VCaP (cell line): ENCODE results near the gene SOX5.
"Not testable (repeated sequence)": the region's sequence is repeated elsewhere in the genome, so short reads cannot be mapped to it uniquely, and the experiment has no call there.

Experiments
- H3K27ac ChIP-seq: fragments of 450-650 bp; 2 replicates; pipeline ENCODE4 v1.5.1; 2017
- TF ChIP-seq, protein P1 (sequence below): fragments of 450-650 bp; conservative IDR thresholded peaks from 2 replicates; pipeline ENCODE4 v1.5.1; 2017; ENCODE audit warnings: mild to moderate bottlenecking, moderate library complexity

SOX5 gene

DNA sequence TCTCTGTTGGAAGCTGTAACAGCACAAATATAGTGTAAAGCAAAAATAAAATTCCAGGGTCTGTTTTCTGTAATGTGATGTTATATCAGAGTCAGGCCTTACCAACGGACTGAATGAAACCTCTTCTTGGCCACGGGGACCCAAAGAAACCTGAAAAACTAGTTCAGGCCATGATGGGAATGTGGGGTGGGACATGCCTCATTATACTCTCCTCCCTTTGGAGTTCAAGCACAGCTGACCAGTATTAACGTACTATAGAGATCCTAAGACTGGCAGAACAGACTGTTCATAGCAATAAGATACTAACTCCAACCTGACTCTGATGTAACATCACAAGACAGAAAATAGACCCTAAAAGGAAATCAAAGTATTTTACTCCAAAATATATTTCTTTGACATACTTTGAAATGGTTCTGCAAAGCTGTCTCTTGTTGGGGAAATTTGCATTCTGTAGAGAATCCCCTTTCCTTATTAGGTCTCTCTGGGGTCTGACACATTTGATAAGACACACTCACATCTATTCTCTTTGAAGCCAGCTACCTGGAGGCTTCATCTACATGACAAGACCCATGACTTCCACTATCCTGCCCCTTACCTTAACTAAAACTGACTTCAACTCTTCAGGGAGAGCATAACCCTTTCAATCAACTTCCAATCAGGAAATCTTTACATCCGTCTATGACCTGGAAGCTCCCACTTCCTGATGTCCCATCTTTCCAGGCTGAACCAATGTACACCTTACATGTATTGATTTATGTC, 444.6 kb downstream of the SOX5 start:
- no peak overlapping the region for H3K27ac ChIP-seq
- TF ChIP-seq, protein P1, sequence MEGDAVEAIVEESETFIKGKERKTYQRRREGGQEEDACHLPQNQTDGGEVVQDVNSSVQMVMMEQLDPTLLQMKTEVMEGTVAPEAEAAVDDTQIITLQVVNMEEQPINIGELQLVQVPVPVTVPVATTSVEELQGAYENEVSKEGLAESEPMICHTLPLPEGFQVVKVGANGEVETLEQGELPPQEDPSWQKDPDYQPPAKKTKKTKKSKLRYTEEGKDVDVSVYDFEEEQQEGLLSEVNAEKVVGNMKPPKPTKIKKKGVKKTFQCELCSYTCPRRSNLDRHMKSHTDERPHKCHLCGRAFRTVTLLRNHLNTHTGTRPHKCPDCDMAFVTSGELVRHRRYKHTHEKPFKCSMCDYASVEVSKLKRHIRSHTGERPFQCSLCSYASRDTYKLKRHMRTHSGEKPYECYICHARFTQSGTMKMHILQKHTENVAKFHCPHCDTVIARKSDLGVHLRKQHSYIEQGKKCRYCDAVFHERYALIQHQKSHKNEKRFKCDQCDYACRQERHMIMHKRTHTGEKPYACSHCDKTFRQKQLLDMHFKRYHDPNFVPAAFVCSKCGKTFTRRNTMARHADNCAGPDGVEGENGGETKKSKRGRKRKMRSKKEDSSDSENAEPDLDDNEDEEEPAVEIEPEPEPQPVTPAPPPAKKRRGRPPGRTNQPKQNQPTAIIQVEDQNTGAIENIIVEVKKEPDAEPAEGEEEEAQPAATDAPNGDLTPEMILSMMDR: no peak

DNA sequence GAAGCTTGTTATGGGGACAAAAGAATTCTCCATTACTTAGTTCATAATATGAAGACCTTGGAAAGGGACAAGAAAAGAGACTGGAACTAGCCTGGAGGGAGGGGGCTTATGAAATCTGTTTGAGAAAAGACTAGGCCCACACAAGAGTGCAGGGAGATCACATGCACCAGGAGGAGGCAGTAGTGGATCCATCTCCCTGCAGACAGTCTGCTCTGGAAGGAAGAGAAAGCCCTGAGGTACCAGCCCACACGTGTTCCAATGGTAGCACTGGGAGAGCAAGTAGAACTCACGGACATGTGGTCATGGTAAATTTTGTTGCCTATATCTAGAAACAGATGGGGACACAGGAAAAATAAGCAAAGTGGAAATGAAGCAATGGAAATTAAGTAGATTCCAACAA, 445.4 kb downstream of the SOX5 start:
- TF ChIP-seq, protein P1: no peak
- H3K27ac ChIP-seq: no peak overlapping the region

DNA sequence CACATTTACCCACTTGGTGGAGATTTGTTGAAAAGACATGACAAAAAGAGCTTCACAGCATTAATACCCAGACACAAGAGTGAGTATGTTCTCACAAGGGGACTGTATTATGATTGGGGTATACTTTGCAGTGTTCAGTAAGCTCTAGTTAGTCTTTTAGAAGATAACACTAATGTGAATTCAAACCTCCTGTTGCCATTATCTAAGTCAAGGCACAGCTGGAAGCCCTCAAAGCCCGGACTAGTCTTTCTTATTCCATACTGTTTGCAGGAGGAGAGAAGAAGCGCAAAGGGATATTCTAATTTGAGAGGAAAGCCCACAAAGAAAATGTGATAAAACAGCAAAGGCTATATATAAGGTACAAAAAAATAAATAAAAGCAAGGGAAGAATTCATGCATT, 445.9 kb downstream of the SOX5 start:
- TF ChIP-seq, protein P1: no peak

DNA sequence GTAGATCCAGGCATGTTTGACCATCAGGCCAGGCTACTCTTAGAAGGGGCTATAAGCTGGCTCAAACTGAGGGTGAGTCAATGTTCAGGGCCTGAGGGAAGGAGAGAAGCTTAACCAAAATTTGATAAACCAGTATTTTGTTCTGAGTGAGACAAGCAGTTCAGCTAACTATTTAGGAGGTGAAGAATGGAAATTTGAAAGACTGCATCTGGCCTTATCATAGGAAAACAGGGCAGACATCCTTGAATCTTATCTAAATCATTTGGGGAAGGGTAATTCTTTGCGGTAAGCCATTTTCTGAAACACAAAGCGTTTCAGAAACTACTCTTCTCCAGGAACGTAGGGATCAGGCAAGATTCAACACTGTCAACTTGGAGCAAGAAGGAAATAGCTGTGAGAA, 447.2 kb downstream of the SOX5 start:
- no peak overlapping the region for H3K27ac ChIP-seq
- TF ChIP-seq, protein P1: no peak

More for the DNA sequence above, 445.9 kb downstream of the SOX5 start:
- H3K27ac ChIP-seq: no peak overlapping the region

DNA sequence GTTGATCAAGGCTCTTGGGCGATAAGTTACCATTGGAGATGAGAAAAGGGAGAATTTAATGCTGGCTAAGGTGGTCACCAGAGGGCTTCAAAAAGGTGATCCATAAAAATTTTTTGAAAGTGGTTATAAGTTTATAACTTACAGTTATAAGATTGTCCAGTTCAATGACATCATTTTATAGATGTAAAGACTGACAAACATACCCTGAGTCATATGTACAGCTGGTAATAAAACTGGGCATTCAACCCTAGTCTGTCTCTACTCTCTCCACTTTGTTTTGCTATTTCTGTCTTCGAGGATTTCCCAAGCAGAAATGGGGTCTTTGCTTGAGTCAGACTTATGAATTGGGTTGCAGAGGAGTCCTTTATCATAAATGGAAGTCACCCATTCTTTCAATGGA, 454.0 kb downstream of the SOX5 start:
- H3K27ac ChIP-seq: no peak overlapping the region
- TF ChIP-seq, protein P1: no peak

DNA sequence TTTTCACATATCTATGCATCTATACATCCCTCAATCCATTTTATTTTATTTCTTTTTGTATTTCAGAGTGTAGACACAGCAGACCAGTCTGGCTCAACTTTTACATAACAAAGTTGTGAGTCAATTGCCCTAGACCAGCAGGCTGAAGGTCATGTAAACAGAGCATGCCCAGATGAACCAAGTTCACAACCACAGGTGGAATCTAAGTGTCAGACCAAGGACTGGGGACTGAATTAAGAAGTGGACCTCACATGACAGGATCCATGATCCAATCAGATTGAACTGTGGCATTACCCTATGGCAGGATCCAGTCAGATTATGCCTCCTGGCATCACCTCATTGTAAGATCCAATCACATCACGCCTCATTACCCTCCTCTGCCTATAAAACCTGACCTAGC, 455.8 kb downstream of the SOX5 start:
- H3K27ac ChIP-seq: no peak overlapping the region
- TF ChIP-seq, protein P1: no peak

DNA sequence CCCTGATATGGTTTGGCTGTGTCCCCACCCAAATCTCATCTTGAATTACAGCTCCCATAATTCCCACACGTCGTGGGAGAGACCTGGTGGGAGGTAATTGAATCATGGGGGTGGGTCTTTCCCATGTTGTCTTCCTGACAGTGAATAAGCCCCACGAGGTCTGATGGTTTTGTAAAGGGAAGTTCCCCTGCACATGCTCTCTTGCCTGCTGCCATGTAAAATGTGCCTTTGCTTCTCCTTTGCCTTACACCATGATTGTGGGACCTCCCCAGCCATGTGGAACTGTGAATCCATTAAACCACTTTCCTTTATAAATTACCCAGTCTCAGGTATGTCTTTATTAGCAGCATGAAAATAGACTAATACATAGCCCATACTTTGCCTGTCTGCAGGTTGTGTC, 458.4 kb downstream of the SOX5 start:
- H3K27ac ChIP-seq: not testable (repeated sequence)

DNA sequence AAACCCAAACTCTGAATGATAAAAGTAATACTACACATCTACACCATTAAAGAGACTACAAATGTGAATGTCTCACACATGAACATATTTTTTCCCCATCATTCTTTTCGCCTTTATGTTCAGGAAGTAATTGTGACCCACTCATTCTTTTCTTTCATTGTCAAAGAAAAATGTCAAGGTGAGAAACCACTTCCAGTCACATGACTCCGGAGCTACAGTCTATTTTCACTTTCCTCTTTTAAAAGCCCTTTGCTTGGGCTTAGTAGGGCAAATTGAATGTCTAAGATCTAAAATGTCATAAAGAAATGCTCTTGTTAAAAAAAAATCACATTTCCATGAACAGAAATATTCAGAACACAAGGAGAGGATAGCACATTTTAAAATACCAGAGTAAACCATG, 461.3 kb downstream of the SOX5 start:
- no peak overlapping the region for H3K27ac ChIP-seq
- TF ChIP-seq, protein P1: no peak
